SK-N-SH treated with all-trans-retinoic acid at 6 μM for 48 hours (cell line): ENCODE data around the gene PLD1.

Experiments used
- ATAC-seq: fragments of 200-7000 bp; cut with Tn5 transposase; 3 replicates; pipeline ENCODE4 v1.9.1; 2020; ENCODE audit warnings: mild to moderate bottlenecking, moderate library complexity
- ARNTL ChIP-seq: fragments of 450-650 bp; formaldehyde crosslinking; IDR thresholded peaks from 2 replicates; pipeline ENCODE4 v1.5.0; 2020; ENCODE audit warnings: low read depth, mild to moderate bottlenecking, moderate library complexity, borderline replicate concordance
- BACH2 ChIP-seq: fragments of 250-450 bp; sonication (Bioruptor Pico); IDR thresholded peaks from 2 replicates; pipeline ENCODE4 v1.9.0; 2021; ENCODE audit warnings: mild to moderate bottlenecking, borderline replicate concordance
- CREB5 ChIP-seq: fragments of 250-450 bp; sonication (Bioruptor Pico); IDR thresholded peaks from 2 replicates; pipeline ENCODE4 v1.5.1; 2020; ENCODE audit warnings: low read depth, mild to moderate bottlenecking, moderate library complexity
- CSDC2 ChIP-seq: fragments of 250-450 bp; sonication (Bioruptor Pico); IDR thresholded peaks from 2 replicates; pipeline ENCODE4 v1.5.0; 2020; ENCODE audit warnings: mild to moderate bottlenecking, moderate library complexity
- CSRNP3 ChIP-seq: fragments of 250-450 bp; sonication (Bioruptor Pico); IDR thresholded peaks from 2 replicates; pipeline ENCODE4 v1.5.1; 2021; ENCODE audit warnings: mild to moderate bottlenecking, moderate library complexity
- ESRRG ChIP-seq: fragments of 250-450 bp; sonication (Bioruptor Pico); IDR thresholded peaks from 2 replicates; pipeline ENCODE4 v1.6.1; 2021; ENCODE audit warnings: mild to moderate bottlenecking
- GLIS3 ChIP-seq: fragments of 250-450 bp; sonication (Bioruptor Pico); IDR thresholded peaks from 2 replicates; pipeline ENCODE4 v1.5.0; 2020; ENCODE audit warnings: mild to moderate bottlenecking, moderate library complexity
- ISL1 ChIP-seq: fragments of 250-450 bp; sonication (Bioruptor Pico); IDR thresholded peaks from 2 replicates; pipeline ENCODE4 v2.1.2; 2022; ENCODE audit warnings: mild to moderate bottlenecking, moderate library complexity
- OSR1 ChIP-seq: fragments of 250-450 bp; sonication (Bioruptor Pico); IDR thresholded peaks from 2 replicates; pipeline ENCODE4 v1.8.0; 2022; ENCODE audit warnings: moderate library complexity, mild to moderate bottlenecking, inconsistent platforms
- PATZ1 ChIP-seq: fragments of 250-450 bp; sonication (Bioruptor Pico); IDR thresholded peaks from 2 replicates; pipeline ENCODE4 v1.8.0; 2020; ENCODE audit warnings: mild to moderate bottlenecking, moderate library complexity, borderline replicate concordance
- POU6F1 ChIP-seq: fragments of 250-450 bp; sonication (Bioruptor Pico); IDR thresholded peaks from 2 replicates; pipeline ENCODE4 v1.8.0; 2021; ENCODE audit warnings: low read depth, mild to moderate bottlenecking, moderate library complexity, borderline replicate concordance
- PPARA ChIP-seq: fragments of 250-450 bp; sonication (Bioruptor Pico); IDR thresholded peaks from 2 replicates; pipeline ENCODE4 v1.5.0; 2020; ENCODE audit warnings: mild to moderate bottlenecking, borderline replicate concordance
- RARB ChIP-seq: fragments of 250-450 bp; sonication (Bioruptor Pico); IDR thresholded peaks from 2 replicates; pipeline ENCODE4 v1.8.0; 2021; ENCODE audit warnings: mild to moderate bottlenecking, moderate library complexity
- SNAI2 ChIP-seq: fragments of 250-450 bp; sonication (Bioruptor Pico); IDR thresholded peaks from 2 replicates; pipeline ENCODE4 v1.5.0; 2020; ENCODE audit warnings: mild to moderate bottlenecking, moderate library complexity
- TCF4 ChIP-seq: fragments of 250-450 bp; sonication (Bioruptor Pico); IDR thresholded peaks from 2 replicates; pipeline ENCODE4 v1.8.0; 2021; ENCODE audit warnings: mild to moderate bottlenecking, moderate library complexity, borderline replicate concordance
- TOX ChIP-seq: fragments of 250-450 bp; sonication (Bioruptor Pico); IDR thresholded peaks from 2 replicates; pipeline ENCODE4 v1.8.0; 2021; ENCODE audit warnings: mild to moderate bottlenecking, moderate library complexity, borderline replicate concordance
- TSHZ2 ChIP-seq: fragments of 250-450 bp; sonication (Bioruptor Pico); IDR thresholded peaks from 2 replicates; pipeline ENCODE4 v1.5.0; 2020; ENCODE audit warnings: mild to moderate bottlenecking, moderate library complexity
- ZC3H10 ChIP-seq: fragments of 250-450 bp; sonication (Bioruptor Pico); IDR thresholded peaks from 2 replicates; pipeline ENCODE4 v1.5.1; 2021; ENCODE audit warnings: mild to moderate bottlenecking, moderate library complexity
- ZFP3 ChIP-seq: fragments of 250-450 bp; sonication (Bioruptor Pico); IDR thresholded peaks from 2 replicates; pipeline ENCODE4 v1.5.0; 2020; ENCODE audit warnings: mild to moderate bottlenecking, moderate library complexity
- ZNF565 ChIP-seq: fragments of 450-650 bp; formaldehyde crosslinking; conservative IDR thresholded peaks from 2 replicates; pipeline ENCODE4 v1.5.0; 2020; ENCODE audit warnings: low read depth, mild to moderate bottlenecking, moderate library complexity
- ZNF70 ChIP-seq: fragments of 450-650 bp; formaldehyde crosslinking; IDR thresholded peaks from 2 replicates; pipeline ENCODE4 v1.5.0; 2020; ENCODE audit warnings: mild to moderate bottlenecking, moderate library complexity
- ZNF8 ChIP-seq: fragments of 450-650 bp; formaldehyde crosslinking; IDR thresholded peaks from 2 replicates; pipeline ENCODE4 v1.5.0; 2020; ENCODE audit warnings: mild to moderate bottlenecking, moderate library complexity

Gene PLD1

GRCh38 chr3:171813278-171813896, 3.1 kb upstream of the PLD1 start:
- TF ChIP-seq ESRRG (CRISPR knock-in tag) (no peak), ARNTL (no peak), ZFP3 (no peak), TOX (no peak), BACH2 (CRISPR knock-in tag) (no peak), TCF4 (no peak), CREB5 (CRISPR knock-in tag) (no peak), ZNF8 (CRISPR knock-in tag) (no peak), GLIS3 (CRISPR knock-in tag) (no peak)
- ATAC-seq, result no peak

GRCh38 chr3:171812811-171813210, 2.5 kb upstream of the PLD1 start:
- TF ChIP-seq ZNF70 (CRISPR knock-in tag), result no peak
- no peak for TF ChIP-seq ESRRG (CRISPR knock-in tag)
- no peak for TF ChIP-seq ZNF8 (CRISPR knock-in tag)
- TF ChIP-seq PPARA (CRISPR knock-in tag), result no peak
- no peak for TF ChIP-seq TOX
- TF ChIP-seq BACH2 (CRISPR knock-in tag), result no peak
- no peak for TF ChIP-seq ZC3H10 (CRISPR knock-in tag)
- no peak for TF ChIP-seq PATZ1
- TF ChIP-seq OSR1 (CRISPR knock-in tag), result no peak
- TF ChIP-seq ZFP3, result no peak
- TF ChIP-seq ZNF565 (CRISPR knock-in tag), result no peak
- no peak for TF ChIP-seq TSHZ2 (CRISPR knock-in tag)
- TF ChIP-seq CREB5 (CRISPR knock-in tag), result no peak
- no peak for TF ChIP-seq SNAI2
- TF ChIP-seq ISL1 (CRISPR knock-in tag), result no peak
- TF ChIP-seq CSRNP3, result no peak
- TF ChIP-seq CSDC2 (CRISPR knock-in tag), result no peak
- no peak for TF ChIP-seq ARNTL
- TF ChIP-seq RARB, result no peak
- TF ChIP-seq, all 23 proteins: peak for 0
- no peak for ATAC-seq

- 0 out of 3 replicates have a peak, but pooled peaks have one; percentile 1 for ATAC-seq
- TF ChIP-seq SNAI2 (0 out of 2 replicates have a peak, but pooled peaks have one; percentile 60), POU6F1 (0 out of 2 replicates have a peak, but pooled peaks have one; percentile 60), CSDC2 (CRISPR knock-in tag) (0 out of 2 replicates have a peak, but pooled peaks have one; percentile 33), TSHZ2 (CRISPR knock-in tag) (no peak)
Measured at GRCh38 chr3:171811913-171812335, 1.6 kb upstream of the PLD1 start.
